Measurements from ENCODE around the gene TMEM54.

DNA sequence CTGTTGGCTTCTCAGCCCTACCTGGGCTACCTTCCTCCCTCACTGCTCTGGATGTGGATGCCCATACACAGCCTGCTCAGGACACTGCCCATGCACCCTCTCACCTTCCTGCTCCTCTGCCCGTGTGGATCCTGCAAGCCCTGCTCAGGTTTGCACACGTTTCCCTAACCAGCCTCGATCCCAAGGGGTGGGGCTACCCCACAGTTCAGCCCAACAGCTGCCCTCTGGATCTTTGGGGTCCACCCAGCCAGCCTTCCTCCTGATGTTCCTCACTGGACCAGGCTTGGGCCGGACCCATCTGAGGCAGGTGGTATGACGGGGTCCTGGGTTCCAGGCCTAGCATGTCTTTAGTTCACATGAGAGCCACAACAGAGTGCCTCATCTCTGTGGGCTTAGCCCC is 4.7 kb downstream of the TMEM54 start:
- TF ChIP-seq, protein P1, sequence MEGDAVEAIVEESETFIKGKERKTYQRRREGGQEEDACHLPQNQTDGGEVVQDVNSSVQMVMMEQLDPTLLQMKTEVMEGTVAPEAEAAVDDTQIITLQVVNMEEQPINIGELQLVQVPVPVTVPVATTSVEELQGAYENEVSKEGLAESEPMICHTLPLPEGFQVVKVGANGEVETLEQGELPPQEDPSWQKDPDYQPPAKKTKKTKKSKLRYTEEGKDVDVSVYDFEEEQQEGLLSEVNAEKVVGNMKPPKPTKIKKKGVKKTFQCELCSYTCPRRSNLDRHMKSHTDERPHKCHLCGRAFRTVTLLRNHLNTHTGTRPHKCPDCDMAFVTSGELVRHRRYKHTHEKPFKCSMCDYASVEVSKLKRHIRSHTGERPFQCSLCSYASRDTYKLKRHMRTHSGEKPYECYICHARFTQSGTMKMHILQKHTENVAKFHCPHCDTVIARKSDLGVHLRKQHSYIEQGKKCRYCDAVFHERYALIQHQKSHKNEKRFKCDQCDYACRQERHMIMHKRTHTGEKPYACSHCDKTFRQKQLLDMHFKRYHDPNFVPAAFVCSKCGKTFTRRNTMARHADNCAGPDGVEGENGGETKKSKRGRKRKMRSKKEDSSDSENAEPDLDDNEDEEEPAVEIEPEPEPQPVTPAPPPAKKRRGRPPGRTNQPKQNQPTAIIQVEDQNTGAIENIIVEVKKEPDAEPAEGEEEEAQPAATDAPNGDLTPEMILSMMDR (IDR thresholded peaks at IDR 0.05; ENCODE audit: low read depth, low read length), result no peak
- TF ChIP-seq POLR2A (IDR thresholded peaks at IDR 0.05; ENCODE audit: extremely low read depth, insufficient read length), result no peak

Measured in NB4 (cell line).